Mucosa of stomach (tissue), 1 donor: ENCODE data around the gene CDR2.
"Not testable (repeated sequence)": the region's sequence is repeated elsewhere in the genome, so short reads cannot be mapped to it uniquely, and the experiment has no call there.

Source experiments
- H3K27me3 ChIP-seq: one replicate; pipeline ENCODE4 v1.7.0; 2013; ENCODE audit warnings: mild to moderate bottlenecking, low read length; ENCODE audit not compliant: control insufficient read depth, insufficient read depth
- H3K36me3 ChIP-seq: one replicate; pipeline ENCODE4 v1.7.0; 2013; ENCODE audit warnings: low read length; ENCODE audit not compliant: control insufficient read depth, insufficient read depth
- H3K4me1 ChIP-seq: one replicate; pipeline ENCODE4 v1.7.0; 2013; ENCODE audit warnings: mild to moderate bottlenecking, low read length; ENCODE audit not compliant: control insufficient read depth, insufficient read depth
- H3K4me3 ChIP-seq: one replicate; pipeline ENCODE4 v1.7.0; 2013; ENCODE audit warnings: low read length
- H3K9ac ChIP-seq: one replicate; pipeline ENCODE4 v1.7.0; 2013; ENCODE audit warnings: mild to moderate bottlenecking, low read length, moderate library complexity
- H3K9me3 ChIP-seq: one replicate; pipeline ENCODE4 v1.7.0; 2013; ENCODE audit warnings: mild to moderate bottlenecking, low read length, moderate library complexity; ENCODE audit not compliant: control insufficient read depth
- donor health status: Pancreatic carcinoma.

Gene CDR2

GRCh38 chr16:22359679-22360078 is 14.7 kb downstream of the CDR2 start:
- peaks cover 3% of the 10 kb centered on the region for H3K4me1 ChIP-seq
- no peak overlapping the region for H3K4me3 ChIP-seq
- H3K36me3 ChIP-seq, result no peaks in the 10 kb centered on the region
- H3K27me3 ChIP-seq, result no peaks in the 10 kb centered on the region
- no peak overlapping the region for H3K9ac ChIP-seq
- no peaks in the 10 kb centered on the region for H3K9me3 ChIP-seq

GRCh38 chr16:22358000-22358399 is 16.4 kb downstream of the CDR2 start:
- H3K36me3 ChIP-seq, result no peaks in the 10 kb centered on the region
- H3K4me1 ChIP-seq, result peaks cover 3% of the 10 kb centered on the region
- H3K9ac ChIP-seq, result no peak overlapping the region
- H3K9me3 ChIP-seq, result no peaks in the 10 kb centered on the region
- no peaks in the 10 kb centered on the region for H3K27me3 ChIP-seq
- H3K4me3 ChIP-seq, result no peak overlapping the region

- no peak overlapping the region for H3K9ac ChIP-seq
- H3K9me3 ChIP-seq, result no peaks in the 10 kb centered on the region
- H3K36me3 ChIP-seq, result no peaks in the 10 kb centered on the region
- peaks cover 3% of the 10 kb centered on the region for H3K4me1 ChIP-seq
- no peak overlapping the region for H3K4me3 ChIP-seq
- no peaks in the 10 kb centered on the region for H3K27me3 ChIP-seq
Measured at GRCh38 chr16:22357635-22357971, 16.8 kb downstream of the CDR2 start.

GRCh38 chr16:22356930-22357634 is 17.3 kb downstream of the CDR2 start:
- H3K36me3 ChIP-seq, result no peaks in the 10 kb centered on the region
- H3K27me3 ChIP-seq, result no peaks in the 10 kb centered on the region
- no peak overlapping the region for H3K9ac ChIP-seq
- H3K4me3 ChIP-seq, result no peak overlapping the region
- peaks cover 3% of the 10 kb centered on the region for H3K4me1 ChIP-seq
- H3K9me3 ChIP-seq, result no peaks in the 10 kb centered on the region

- Histone ChIP-seq H3K36me3 (no peaks in the 10 kb centered on the region), H3K4me3 (no peak overlapping the region), H3K9me3 (no peaks in the 10 kb centered on the region), H3K4me1 (peaks cover 3% of the 10 kb centered on the region), H3K9ac (no peak overlapping the region), H3K27me3 (no peaks in the 10 kb centered on the region)
Measured at GRCh38 chr16:22355487-22355908, 18.9 kb downstream of the CDR2 start.

GRCh38 chr16:22353933-22354541 is 20.4 kb downstream of the CDR2 start:
- Histone ChIP-seq H3K9ac (no peak overlapping the region), H3K9me3 (no peaks in the 10 kb centered on the region), H3K4me3 (no peak overlapping the region), H3K36me3 (no peaks in the 10 kb centered on the region), H3K27me3 (no peaks in the 10 kb centered on the region), H3K4me1 (peaks cover 3% of the 10 kb centered on the region)

GRCh38 chr16:22353191-22353919 is 21.1 kb downstream of the CDR2 start:
- no peaks in the 10 kb centered on the region for H3K9me3 ChIP-seq
- no peaks in the 10 kb centered on the region for H3K27me3 ChIP-seq
- peaks cover 3% of the 10 kb centered on the region for H3K4me1 ChIP-seq
- H3K4me3 ChIP-seq, result no peak overlapping the region
- H3K9ac ChIP-seq, result no peak overlapping the region
- H3K36me3 ChIP-seq, result no peaks in the 10 kb centered on the region

- Histone ChIP-seq H3K9me3 (no peaks in the 10 kb centered on the region), H3K27me3 (no peaks in the 10 kb centered on the region), H3K9ac (no peak overlapping the region), H3K4me3 (no peak overlapping the region), H3K4me1 (no peaks in the 10 kb centered on the region), H3K36me3 (no peaks in the 10 kb centered on the region)
Measured at GRCh38 chr16:22352723-22353122, 21.7 kb downstream of the CDR2 start.

- no peaks in the 10 kb centered on the region for H3K27me3 ChIP-seq
- H3K9me3 ChIP-seq, result no peaks in the 10 kb centered on the region
- no peaks in the 10 kb centered on the region for H3K4me1 ChIP-seq
- no peaks in the 10 kb centered on the region for H3K36me3 ChIP-seq
- H3K9ac ChIP-seq, result no peak overlapping the region
- no peak overlapping the region for H3K4me3 ChIP-seq
Measured at GRCh38 chr16:22352140-22352539, 22.3 kb downstream of the CDR2 start.

GRCh38 chr16:22351017-22351416 is 23.4 kb downstream of the CDR2 start:
- H3K36me3 ChIP-seq, H3K27me3 ChIP-seq, H3K9me3 ChIP-seq, H3K9ac ChIP-seq, H3K4me1 ChIP-seq, H3K4me3 ChIP-seq: not testable (repeated sequence)

GRCh38 chr16:22348291-22348690 is 26.1 kb downstream of the CDR2 start:
- H3K9me3 ChIP-seq, result no peaks in the 10 kb centered on the region
- H3K9ac ChIP-seq, result no peak overlapping the region
- H3K4me3 ChIP-seq, result no peak overlapping the region
- H3K4me1 ChIP-seq, result no peaks in the 10 kb centered on the region
- no peaks in the 10 kb centered on the region for H3K27me3 ChIP-seq
- H3K36me3 ChIP-seq, result no peaks in the 10 kb centered on the region

GRCh38 chr16:22347100-22347820 is 27.2 kb downstream of the CDR2 start:
- no peaks in the 10 kb centered on the region for H3K27me3 ChIP-seq

More at GRCh38 chr16:22347100-22347820, 27.2 kb downstream of the CDR2 start:
- Histone ChIP-seq H3K4me3 (no peak overlapping the region), H3K9ac (no peak overlapping the region), H3K4me1 (no peaks in the 10 kb centered on the region), H3K9me3 (no peaks in the 10 kb centered on the region), H3K36me3 (no peaks in the 10 kb centered on the region)
